ENCODE measurements around the gene TGFBR3L. TPM values are rescaled to one million over a fixed set of nuclear protein-coding genes. Genes with fewer than 3 reads are reported as not detected.

Gene TGFBR3L
- total RNA-seq, 1 experiment from 2014 or later = 12.5 TPM

GRCh38 chr19:7962644-7963268 lies 48.1 kb downstream of the TGFBR3L start:
- intact Hi-C loops (cut with micrococcal nuclease; ENCODE audit: unreplicated experiment) (no loop called here), in situ Hi-C loops (cut with HindIII; ENCODE audit: low pct_unique_long_range_greater_than_20kb, low sequenced_read_pairs) (no loop called here)
- POLR2A ChIA-PET = interaction anchor here (0.6 kb wide), 1 partner anchor 636 kb away, joined by 17 read pairs; no protein-coding TSS in a partner anchor
- no peaks in the 10 kb centered on the region for H3K4me1 ChIP-seq (ENCODE audit: control insufficient read depth, insufficient read depth, low read length)
- H3K36me3 ChIP-seq (ENCODE audit: control insufficient read depth, insufficient read depth, low read length) = peaks cover 3% of the 10 kb centered on the region; the same call in 1 of the 2 replicates
- no peak overlapping the region for H3K4me3 ChIP-seq (ENCODE audit: low read depth in 2 of 2, low read length in 2 of 2)
- TF ChIP-seq TCF7L2 (IDR thresholded peaks at IDR 0.05; ENCODE audit: low read depth, low read length) (no peak), CTCF (IDR thresholded peaks at IDR 0.05) (no peak), SIN3A (IDR thresholded peaks at IDR 0.05; ENCODE audit: borderline replicate concordance, insufficient read depth, low read depth, low read length) (no peak), POLR2AphosphoS5 (IDR thresholded peaks at IDR 0.05; ENCODE audit: low read depth, low read length) (no peak), REST (IDR thresholded peaks at IDR 0.05; ENCODE audit: insufficient read depth in 1 of 2, low read depth in 2 of 2, low read length in 1 of 2) (no peak)
- ATAC-seq (no peak), DNase-seq (ENCODE audit: low read depth, low spot score) (no peak)
- H3K27ac ChIP-seq (ENCODE audit: low read length) = no peak overlapping the region
- H3K9me3 ChIP-seq (ENCODE audit: control insufficient read depth, insufficient read depth, low read depth, low read length) = no peaks in the 10 kb centered on the region
- H3K27me3 ChIP-seq (ENCODE audit: control insufficient read depth, insufficient read depth, low read length) = no peaks in the 10 kb centered on the region
- CTCF ChIA-PET = no interaction called here
- TSS peak; percentile 62 for BruUV-seq (replicated peaks)

GRCh38 chr19:7963566-7963965 lies 48.9 kb downstream of the TGFBR3L start:
- Histone ChIP-seq H3K4me1 (ENCODE audit: control insufficient read depth, insufficient read depth, low read length) (no peaks in the 10 kb centered on the region), H3K27ac (ENCODE audit: low read length) (no peak overlapping the region), H3K4me3 (ENCODE audit: low read depth in 2 of 2, low read length in 2 of 2) (no peak overlapping the region), H3K36me3 (ENCODE audit: control insufficient read depth, insufficient read depth, low read length) (peaks cover 3% of the 10 kb centered on the region; the same call in 1 of the 2 replicates), H3K9me3 (ENCODE audit: control insufficient read depth, insufficient read depth, low read depth, low read length) (no peaks in the 10 kb centered on the region), H3K27me3 (ENCODE audit: control insufficient read depth, insufficient read depth, low read length) (no peaks in the 10 kb centered on the region)
- ChIA-PET POLR2A (no interaction called here), CTCF (no interaction called here)
- DNase-seq (ENCODE audit: low read depth, low spot score) = no peak
- intact Hi-C loops (cut with micrococcal nuclease; ENCODE audit: unreplicated experiment) = no loop called here
- no peak for TF ChIP-seq TCF7L2 (IDR thresholded peaks at IDR 0.05; ENCODE audit: low read depth, low read length)
- TF ChIP-seq POLR2AphosphoS5 (IDR thresholded peaks at IDR 0.05; ENCODE audit: low read depth, low read length) = no peak
- TF ChIP-seq CTCF (IDR thresholded peaks at IDR 0.05) = no peak
- no peak for TF ChIP-seq SIN3A (IDR thresholded peaks at IDR 0.05; ENCODE audit: borderline replicate concordance, insufficient read depth, low read depth, low read length)
- no peak for TF ChIP-seq REST (IDR thresholded peaks at IDR 0.05; ENCODE audit: insufficient read depth in 1 of 2, low read depth in 2 of 2, low read length in 1 of 2)
- ATAC-seq = no peak
- no TSS peak for BruUV-seq (replicated peaks)
- in situ Hi-C loops (cut with HindIII; ENCODE audit: low pct_unique_long_range_greater_than_20kb, low sequenced_read_pairs) = no loop called here

Data from Panc1 (cell line).